NCI-H2029 (cell line): ENCODE data around the gene CPVL.

Experiments used
- DNase-seq: peaks from one replicate; lab custom pipeline; 2025; lab: John Stamatoyannopoulos, UW

The CPVL gene

DNA sequence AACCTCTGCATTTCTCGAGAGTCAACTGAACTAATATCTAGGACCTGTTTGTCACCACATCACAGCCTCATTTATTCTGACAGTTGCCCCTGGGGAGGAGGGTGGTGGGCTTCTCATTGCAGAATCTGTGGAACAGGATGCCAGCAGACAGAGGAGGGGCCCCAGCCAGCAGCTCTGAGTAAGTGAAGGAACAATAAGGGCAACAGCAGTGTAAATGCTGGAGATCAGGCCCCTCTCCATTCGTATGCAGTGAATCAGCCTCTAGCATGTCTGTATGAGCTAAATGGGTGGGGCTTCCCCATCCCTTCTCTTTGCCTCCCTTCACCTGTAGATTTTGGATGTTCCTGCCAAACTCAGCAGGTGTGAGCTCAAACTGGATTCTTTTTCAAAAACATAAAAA lies 7.7 kb upstream of the CPVL start:
- no peak for DNase-seq

DNA sequence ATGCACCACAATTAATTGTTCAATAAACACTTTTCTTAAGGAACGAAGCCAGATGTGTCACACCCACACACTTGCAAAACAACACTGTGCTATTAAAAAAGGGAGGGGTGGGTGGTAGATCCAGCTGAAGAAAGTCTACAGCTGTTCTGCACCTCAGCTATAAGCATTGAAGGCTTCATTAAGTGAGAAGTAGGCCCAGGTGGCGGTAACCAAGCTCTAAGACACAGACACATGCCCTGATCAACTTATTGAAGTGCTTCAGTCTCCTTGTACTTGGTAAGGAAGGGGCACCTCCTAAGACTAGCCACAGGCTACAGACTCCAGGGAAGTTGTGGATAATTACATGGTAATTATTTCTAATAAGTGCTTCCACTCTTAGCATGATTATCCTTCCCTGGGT lies 4.5 kb upstream of the CPVL start:
- DNase-seq: no peak

DNA sequence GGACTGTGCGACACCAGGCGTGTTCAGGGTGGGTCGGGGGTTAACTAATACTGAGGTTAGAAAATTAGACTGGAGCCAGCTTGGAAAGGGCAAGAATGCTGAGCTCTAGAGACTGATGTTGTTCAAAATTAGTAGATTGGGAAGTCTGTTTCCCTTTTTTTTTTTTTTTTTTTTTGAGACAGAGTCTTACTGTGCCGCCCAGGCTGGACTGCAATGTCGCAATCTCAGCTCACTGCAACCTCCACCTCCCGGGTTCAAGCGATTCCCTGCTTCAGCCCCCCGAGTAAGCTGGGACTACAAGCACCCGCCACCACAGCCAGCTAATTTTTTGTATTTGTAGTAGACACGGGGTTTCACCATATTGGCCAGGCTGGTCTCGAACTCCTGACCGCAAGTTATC lies 2.7 kb upstream of the CPVL start:
- DNase-seq: no peak

DNA sequence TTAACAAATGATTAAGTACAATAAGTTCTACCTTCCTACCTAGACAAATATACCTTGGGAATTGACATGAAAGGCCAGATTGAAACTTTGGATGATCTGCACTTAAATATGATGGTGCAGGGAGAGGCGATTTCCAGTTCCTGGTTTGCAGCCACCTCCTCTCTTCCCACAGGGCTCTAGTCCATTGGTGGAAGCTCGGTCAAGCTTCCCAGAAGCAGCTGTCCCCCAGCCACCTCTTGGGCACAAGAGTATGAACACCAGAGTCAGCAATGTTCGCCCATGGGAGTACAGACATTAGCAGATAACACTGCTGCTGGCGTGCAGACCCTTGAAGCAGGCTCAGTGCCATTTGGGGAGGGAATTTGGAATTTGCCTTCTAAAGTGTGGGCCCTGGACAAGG lies 1.5 kb upstream of the CPVL start:
- no peak for DNase-seq

DNA sequence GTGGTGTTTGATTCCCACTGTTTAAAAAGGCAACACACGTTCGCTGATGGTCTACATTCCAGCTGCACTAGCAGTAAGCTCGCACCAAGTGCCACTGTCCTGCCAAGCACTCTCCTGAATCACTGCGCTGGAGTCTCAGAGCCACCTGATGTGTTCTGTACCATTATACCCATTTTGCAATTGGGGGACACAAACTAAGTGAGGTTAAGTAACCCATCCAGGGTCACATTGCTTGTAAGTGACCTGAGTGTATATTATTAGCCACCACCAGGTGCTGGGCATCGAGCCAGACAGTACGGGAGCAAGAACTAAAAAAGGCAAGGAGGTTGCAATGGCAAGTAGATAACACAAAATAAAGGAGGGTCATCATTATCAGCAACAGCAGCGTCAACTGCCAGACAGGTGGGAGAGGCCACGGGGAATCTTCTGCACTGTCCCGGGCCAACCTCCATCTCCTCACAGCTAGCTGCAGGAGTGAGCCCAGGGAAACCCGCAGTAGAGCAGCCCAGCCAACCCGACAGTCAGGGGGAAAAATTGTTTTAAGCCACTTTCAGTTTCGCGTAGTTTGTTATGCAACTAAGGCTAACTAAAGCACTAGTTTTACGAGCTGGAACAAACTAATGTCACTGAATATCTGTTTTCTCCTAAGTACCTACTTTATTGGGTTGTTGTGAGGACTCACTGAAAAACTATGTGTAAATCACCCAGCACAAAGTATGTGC lies 712 bp upstream of the CPVL start:
- peak; percentile 17 for DNase-seq

DNA sequence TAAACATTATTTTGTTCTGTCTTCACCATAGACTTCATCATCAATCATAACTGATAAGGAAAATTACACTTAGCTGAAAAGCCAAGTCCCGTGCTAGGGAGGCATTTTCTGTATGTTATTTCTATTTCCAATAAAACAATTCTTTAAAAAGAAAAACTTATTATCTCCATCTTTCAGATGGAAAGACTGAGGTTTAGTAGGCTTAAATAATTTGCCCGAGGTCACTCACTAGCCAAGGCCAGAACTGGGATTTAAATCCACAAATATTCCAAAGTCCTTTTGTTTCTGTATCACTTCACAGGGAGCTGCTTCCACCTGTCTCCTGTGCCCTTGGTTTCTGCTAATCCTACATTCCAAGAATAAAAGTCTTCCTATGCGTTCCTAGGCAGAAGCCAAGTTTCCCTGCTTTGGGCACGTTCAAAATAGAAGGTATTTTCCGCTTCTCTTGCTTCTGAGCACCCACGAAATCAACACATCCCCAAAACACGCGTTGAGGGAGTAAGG lies 732 bp downstream of the CPVL start:
- DNase-seq: no peak

DNA sequence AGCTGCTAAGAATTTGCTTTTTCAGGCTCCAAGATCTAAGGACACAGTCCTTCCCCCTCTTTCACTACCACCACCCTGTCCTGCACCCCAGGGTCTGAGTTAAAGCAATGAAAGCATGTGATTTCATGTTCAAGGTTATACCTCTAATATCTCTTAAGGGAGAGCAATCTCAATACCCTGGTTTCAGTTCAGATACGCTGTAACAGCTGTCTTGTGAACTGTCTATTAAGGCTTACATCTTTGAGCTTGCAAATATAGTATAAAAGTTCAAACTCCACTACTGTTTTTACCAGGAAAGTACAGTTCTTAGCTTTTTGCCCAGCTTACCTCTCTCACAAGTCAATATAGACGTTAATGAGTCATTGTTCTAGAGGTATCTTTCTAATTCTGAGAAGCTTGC lies 2.6 kb downstream of the CPVL start:
- no peak for DNase-seq

DNA sequence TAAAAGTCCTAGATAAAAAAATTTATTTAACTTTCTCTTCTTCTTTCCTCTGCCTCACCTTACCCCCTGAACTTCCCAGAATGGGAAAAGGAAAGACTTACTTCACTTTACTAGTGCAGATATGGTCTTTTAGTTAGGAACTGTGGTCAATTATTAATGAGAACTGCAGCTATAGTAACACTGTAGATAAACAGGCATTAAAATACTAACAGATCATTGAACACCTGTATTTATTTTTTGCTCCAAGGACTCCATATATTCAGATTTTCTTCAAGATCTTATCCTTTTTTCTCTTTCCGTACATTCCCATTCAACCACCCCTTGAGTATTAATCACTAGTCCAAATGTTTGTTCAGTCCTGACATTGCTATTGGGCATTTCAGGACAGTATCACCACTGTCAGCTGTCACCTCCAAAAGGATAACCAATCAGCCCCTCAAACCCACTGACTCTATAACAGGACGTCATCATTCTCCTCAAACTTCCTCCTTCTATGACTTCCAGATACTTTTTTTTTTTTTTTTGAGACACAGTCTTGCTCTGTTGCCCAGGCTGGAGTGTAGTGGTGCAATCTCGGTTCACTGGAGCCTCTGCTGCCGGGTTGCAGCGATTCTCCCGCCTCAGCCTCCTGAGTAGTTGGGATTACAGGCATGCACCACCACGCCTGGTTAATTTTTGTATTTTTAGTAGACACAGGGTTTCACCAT lies 4.2 kb downstream of the CPVL start:
- no peak for DNase-seq

DNA sequence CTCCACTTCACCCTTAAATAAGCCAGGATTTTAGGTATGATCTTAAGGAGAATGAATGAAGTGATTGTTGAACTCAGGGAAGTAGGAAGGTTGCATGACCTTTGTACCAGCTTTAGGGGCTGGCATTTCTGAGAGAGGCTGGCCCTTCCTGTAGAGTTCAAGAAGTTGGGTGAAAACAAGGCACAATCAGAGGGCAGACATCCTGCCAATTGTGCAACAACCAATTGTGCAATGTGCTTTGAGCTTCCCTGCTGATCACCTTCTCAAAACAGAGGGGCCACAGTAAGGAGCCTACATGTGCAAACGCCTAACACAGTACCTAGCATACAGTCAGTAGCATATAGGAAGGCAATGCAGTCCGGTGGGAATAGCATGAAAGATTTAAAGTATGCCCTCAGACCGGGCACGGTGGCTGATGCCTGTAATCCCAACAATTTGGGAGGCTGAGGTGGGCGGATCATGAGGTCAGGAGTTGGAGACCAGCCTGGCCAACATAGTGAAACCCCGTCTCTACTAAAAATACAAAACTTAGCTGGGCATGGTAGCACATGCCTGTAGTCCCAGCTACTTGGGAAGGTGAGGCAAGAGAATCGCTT lies 5.4 kb downstream of the CPVL start:
- no peak for DNase-seq

DNA sequence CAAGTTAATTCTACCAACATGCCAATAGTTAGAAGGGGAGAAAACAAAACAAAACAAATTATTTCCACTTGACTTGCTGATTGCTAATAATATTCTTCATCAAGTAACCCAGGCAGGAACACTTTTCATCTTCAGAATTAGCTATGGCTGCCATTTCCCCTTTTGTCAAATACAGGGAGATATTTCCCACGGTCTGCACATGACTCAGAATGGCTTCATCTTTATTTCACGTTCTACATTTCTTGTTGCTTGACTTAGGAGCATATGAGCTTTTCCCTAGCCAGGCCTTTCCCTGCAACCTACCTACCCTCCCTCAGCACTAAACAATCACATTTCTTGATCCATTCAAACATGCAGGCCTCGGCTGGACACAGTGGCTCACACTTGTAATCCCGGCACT lies 6.5 kb downstream of the CPVL start:
- no peak for DNase-seq

DNA sequence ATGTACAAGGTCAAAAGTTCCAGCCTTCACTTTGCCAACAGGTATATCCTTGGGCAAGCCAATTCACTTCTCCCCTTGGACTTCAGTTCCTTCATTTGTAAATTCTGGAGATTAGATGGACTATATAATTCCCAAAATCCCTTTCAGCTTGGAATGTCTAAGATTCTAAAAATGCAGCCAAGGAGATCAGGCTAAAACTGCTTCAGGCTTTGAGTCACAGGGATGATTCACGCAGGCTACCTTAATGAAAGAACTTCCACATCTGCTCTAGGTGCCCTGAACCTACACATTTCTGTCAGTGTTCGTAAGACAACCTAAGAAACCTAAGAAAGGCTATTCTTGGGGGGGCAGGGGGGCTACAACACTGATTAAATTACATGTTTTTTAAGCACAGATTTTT lies 7.1 kb downstream of the CPVL start:
- no peak for DNase-seq

DNA sequence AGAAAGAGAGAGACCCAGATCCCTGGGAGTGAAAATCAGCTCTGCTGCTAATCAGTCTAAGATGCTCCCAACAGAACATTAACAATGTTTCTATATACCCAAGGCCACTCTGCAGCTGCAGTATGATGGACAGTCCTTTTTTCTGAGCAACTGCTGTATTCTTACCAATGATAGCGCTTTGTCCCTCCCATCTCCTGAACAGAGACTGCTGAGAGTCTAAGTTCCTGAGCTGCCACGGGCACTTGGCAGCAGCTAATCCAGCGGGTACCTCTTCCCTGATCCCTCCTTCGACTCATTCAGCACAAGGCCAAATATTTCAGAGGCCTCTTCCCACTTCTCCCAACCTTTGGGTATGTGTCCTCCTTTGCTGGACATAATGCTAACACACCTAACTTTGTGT lies 7.7 kb downstream of the CPVL start:
- no peak for DNase-seq

DNA sequence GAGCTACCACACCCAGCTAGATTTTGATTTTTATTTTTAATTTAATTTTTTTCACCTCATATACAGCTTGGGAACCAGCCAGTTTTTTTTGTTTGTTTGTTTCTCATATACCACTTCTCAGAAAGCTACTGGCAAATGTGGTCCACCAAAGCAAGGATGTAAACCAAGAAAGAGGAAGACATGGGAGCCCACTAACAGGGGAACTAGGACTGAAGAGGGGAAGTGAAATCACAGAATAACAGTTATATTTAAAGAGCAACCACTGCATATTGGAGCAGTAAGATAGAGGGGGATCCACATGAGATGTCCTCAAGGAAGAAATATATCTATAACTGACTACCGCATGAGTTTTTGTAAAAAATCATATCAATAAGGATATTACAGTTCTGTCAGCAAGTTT lies 10.5 kb downstream of the CPVL start:
- no peak for DNase-seq

DNA sequence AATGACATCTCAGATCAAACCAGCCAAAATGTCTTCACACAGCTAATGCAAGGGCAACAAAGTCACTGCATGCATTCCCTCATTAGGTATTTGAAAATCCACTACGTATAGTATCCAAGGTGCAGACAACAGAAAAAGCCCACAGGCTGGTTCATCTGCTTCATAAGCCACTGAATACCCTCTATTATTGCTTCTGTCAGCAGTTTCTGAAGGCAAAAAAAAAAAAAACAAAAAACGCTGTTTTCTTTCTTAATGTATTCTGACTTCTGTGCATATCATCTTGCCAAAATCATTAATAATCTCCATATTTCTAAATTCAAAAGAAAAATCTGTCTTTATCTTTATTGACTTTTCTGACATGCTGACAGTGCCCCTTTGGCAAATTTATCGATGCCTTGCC lies 13.4 kb downstream of the CPVL start:
- no peak for DNase-seq

DNA sequence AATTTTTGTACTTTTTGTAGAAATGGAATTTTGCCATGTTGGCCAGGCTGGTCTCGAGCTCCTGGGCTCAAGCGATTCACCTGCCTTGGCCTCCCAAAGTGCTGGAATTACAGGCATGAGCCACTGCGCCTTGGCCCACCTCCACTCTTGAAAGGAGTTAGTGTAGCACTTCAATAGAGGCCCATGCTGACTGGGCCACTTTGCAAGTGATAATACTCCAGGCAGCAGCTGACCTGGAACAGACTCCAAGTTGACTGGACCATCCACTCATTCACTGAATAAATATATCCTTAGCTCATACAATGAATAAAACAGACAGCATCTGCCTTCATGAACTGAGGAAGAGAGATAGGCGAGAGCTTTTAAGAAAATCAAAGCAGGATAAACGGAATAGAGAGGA lies 14.7 kb downstream of the CPVL start:
- DNase-seq: no peak

DNA sequence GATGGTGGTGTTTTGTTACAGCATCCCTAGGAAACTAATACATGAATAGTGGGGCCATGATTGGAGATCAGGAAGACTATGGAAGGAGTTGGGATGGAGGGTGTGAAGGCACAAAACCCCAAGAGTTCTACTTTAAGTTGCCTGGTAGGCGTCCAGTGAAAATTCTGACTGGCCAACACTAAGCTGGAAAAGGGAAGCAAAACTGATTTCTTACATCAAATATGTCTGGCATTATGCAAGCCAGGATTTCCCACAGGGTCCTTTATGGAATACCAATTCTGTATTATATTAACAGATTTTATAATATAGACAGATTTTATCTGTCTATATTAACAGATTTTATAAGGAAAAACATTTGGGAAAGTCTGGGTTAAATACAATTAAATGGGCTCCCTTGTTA lies 16.2 kb downstream of the CPVL start:
- no peak for DNase-seq

DNA sequence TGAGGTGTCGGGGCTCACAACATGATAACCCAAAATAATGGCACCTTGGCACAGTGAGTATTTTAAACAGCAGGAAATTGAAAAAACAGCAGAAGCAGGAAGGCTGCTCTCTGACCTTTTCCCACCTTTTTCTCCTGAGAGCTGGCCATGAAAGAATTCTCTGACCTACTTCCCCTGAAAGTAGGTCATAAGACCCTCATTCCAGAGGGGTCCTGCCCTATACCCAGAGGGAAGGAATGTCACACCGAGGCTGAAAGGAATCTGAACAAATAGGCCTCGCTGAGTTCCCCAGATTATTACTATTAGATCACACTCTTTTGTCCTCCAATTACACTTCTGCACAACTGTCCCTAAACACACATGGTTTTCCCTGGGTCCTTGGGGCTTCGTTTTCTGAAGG lies 18.8 kb downstream of the CPVL start:
- no peak for DNase-seq

DNA sequence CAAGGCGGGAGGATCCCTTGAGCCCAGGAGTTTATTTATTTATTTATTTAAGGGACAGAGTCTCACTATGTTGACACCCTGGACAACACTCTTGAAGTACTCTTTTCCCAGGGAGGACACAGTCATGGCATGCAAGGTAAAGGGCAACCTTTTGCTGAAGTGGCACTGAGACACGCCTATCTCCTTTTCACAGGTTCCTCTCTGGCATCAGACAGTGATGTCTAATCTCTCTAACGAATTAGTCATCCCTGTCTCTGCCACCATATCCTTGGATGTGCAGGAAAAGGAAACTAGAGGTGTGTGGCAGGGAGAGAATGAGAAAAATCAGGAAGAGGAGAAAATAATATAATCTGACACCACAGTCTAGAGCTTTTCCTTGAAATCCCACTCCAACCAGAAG lies 19.5 kb downstream of the CPVL start:
- DNase-seq: peak; percentile 1

DNA sequence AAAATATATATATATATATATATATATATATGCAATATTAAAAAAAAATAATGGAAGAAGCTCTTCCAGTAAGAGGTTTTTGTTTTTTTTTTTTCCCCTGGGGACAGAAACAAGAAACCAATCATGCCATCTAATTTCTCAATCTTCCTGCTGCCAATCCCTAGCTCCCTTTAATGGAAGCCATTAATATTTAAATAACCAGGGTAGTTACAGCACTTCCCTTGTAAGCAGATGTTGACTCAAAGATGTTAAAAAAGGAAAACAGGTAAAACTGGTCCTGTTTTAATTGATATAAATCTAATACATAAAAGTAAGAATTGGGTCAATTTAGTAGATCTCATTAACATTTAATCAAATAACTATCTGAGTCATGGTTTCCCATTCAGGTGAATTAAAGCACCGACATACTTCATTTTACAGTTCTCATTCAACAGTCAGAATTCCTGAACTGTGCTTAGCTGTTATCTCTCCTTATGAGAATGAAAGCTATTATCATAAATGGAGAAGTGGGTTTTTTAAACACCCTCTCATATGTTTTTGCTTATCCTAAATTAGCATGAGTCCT lies 22.6 kb downstream of the CPVL start:
- DNase-seq: no peak

DNA sequence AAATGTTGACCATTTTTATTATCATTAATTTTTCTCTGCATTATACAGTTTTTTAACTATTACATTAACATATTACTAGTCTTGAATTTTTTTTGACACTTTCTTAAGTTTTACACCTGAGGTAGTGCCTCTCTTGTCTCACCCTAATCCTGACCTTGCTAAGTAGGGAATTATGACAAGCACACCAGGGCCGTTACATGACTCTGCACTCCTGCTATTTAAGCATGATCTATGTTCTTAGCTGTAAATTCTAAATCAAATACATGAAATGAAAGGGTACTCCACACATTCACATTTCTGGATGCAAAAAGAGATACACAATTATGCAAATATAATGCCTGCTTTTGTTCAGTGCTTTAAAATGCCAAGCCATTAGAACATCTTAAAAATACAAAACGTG lies 23.6 kb downstream of the CPVL start:
- no peak for DNase-seq

DNA sequence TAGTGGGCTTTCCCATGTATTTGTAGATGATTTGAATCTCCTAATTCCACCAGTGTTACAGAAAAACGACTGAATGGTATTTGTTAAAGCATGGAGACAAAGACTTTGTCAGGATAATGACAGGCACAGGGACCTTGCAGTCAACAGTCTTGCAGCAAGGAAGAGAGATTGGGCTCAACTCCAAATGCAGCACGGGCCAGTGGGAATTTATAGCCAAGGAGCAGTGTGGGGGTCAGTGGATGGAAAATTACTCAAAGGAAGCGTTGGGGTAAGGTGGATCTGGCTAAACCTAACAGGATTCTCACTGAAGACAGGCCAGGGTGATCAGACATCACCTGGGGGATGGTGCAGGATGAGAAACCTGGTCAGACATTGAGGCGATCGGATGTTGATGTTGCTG lies 24.3 kb downstream of the CPVL start:
- no peak for DNase-seq

DNA sequence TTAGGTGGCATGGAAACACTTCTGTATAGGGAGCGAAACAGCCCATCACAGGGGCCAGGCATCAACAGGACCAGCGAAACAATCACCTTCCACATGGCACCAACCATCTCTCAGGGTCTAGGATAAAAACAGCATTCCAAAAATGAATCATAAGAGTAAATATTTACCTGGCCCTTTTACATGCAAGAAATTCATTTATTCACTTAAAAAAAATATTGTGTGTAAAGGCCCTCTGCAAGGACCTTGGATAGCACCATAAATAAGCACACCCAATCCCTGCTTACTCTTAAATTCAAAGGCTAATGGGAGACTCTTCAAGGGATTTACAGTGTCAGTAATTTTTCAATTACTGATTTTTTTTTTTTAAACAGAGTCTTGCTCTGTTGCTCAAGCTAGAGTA lies 25.4 kb downstream of the CPVL start:
- no peak for DNase-seq

DNA sequence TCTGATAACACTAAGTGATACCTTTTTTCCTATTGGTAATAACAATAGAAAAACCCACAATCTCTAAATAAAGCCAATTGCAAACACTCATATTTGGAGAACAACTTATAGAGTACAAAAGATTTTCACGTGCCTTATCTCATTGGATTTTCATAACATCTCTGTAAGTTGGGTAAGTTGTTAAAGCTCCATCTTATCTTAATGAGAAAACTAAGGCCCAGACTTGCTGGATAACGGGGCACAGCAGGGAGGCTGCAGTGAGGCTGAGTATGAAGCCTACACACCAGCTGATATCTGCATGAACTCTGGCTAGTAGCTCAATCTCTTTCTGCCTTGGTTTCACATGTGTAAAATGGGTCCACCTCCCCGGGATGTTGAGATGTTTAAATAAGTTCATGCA lies 26.8 kb downstream of the CPVL start:
- no peak for DNase-seq
